ENCODE data around the gene SS18L1.

The SS18L1 gene

GRCh38 chr20:62179162-62179504, 35.6 kb downstream of the SS18L1 start:
- peaks cover 9% of the 10 kb centered on the region for H3K4me1 Mint-ChIP-seq
- peaks cover 13% of the 10 kb centered on the region for H3K36me3 Mint-ChIP-seq
- DNase-seq (ENCODE audit: low spot score in 2 of 2) (no peak), ATAC-seq (no peak)
- no peak overlapping the region for H3K27ac Mint-ChIP-seq
- no peak overlapping the region for H3K4me3 Mint-ChIP-seq
- H3K9me3 Mint-ChIP-seq: no peaks in the 10 kb centered on the region

DNA sequence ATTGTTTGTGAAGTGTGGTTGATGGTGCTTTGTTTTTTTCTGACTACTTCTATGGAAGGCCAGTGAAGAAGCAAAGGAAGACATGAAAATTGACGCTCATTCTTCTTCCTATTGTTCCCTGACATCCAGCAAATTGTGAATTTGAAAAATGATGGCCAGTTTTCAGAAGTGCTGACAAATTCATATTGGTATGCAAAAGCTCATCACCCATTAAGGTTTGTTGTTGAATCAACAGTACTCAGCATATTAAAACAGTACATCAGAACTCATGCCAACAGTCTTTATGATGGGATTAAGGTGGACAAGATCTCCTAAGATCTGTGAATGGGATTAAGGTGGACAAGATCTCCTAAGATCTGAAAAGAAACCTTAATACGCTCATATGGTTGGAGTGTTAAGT, 38.2 kb downstream of the SS18L1 start:
- Mint-ChIP-seq H3K9me3 (no peaks in the 10 kb centered on the region), H3K36me3 (peaks cover 9% of the 10 kb centered on the region), H3K4me1 (peaks cover 19% of the 10 kb centered on the region), H3K27ac (peak overlapping the region; percentile 98), H3K4me3 (peak overlapping the region; percentile 86)
- ATAC-seq: no peak
- DNase-seq (ENCODE audit: low spot score in 2 of 2): no peak

GRCh38 chr20:62182469-62183425, 39.2 kb downstream of the SS18L1 start, which contains the start of gene MTG2:
MTG2 (plus strand) TSS chr20:62183028; CDS start chr20:62193421, 10,393 bp downstream.
- peaks cover 25% of the 10 kb centered on the region for H3K4me1 Mint-ChIP-seq
- ATAC-seq: peak; percentile 97
- peak within 1 kb of the TSS; percentile 86 for H3K4me3 Mint-ChIP-seq
- peaks cover 9% of the 10 kb centered on the region for H3K36me3 Mint-ChIP-seq
- peak within 1 kb of the TSS; percentile 98 for H3K27ac Mint-ChIP-seq
- H3K9me3 Mint-ChIP-seq: no peaks in the 10 kb centered on the region
- peak; percentile 83 to 97 for DNase-seq (ENCODE audit: low spot score in 2 of 2)

DNA sequence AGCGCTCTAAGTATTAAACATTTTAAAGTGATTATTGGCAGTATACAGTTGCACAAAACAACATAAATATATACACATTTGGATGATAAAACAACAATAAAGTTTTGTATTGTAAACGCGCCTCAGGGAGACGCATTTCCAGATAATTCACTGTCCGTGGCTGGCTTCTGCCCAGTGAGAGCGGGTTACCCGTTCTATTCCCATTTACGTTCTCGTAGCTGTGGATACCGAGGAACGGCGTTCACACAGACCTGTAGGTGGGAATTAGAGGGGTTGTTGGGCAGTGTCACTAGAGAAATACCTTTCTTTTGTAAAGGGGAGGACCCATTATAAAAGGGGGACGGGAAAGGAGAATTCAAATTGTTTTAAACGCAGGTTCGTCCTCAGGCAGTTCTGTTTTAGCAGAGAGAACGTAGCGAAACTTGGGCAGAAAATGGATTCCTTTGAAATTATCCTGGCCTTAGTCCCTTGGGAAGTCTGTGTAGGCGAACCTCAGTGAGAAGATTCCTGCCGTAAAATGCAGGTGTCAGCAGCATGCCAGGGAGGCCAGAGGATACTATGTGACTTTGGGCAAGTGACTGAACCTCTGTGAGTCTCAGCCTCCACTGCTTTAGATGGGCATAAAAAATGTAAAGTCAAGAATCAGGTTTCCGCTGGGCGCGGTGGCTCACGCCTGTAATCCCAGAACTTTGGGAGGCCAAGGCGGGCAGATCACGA, 40.0 kb downstream of the SS18L1 start:
- peaks cover 9% of the 10 kb centered on the region for H3K36me3 Mint-ChIP-seq
- ATAC-seq: no peak
- peaks cover 28% of the 10 kb centered on the region for H3K4me1 Mint-ChIP-seq

GRCh38 chr20:62186096-62186426, 42.5 kb downstream of the SS18L1 start:
- Mint-ChIP-seq H3K9me3 (no peaks in the 10 kb centered on the region), H3K36me3 (peaks cover 28% of the 10 kb centered on the region), H3K4me3 (no peak overlapping the region), H3K4me1 (peaks cover 32% of the 10 kb centered on the region), H3K27ac (no peak overlapping the region)
- ATAC-seq: no peak
- no peak for DNase-seq (ENCODE audit: low spot score in 2 of 2)

More for the DNA sequence above, 40.0 kb downstream of the SS18L1 start:
- H3K4me3 Mint-ChIP-seq: peak overlapping the region; percentile 86
- no peak for DNase-seq (ENCODE audit: low spot score in 2 of 2)
- no peaks in the 10 kb centered on the region for H3K9me3 Mint-ChIP-seq
- peak overlapping the region; percentile 98 for H3K27ac Mint-ChIP-seq

- Mint-ChIP-seq H3K4me3 (no peak overlapping the region), H3K36me3 (peaks cover 28% of the 10 kb centered on the region), H3K4me1 (peaks cover 32% of the 10 kb centered on the region), H3K27ac (peak overlapping the region; percentile 20), H3K9me3 (no peaks in the 10 kb centered on the region)
- ATAC-seq (no peak), DNase-seq (ENCODE audit: low spot score in 2 of 2) (no peak)
Measured at GRCh38 chr20:62186887-62187866, 43.6 kb downstream of the SS18L1 start.

GRCh38 chr20:62190639-62191411, 47.3 kb downstream of the SS18L1 start:
- DNase-seq (ENCODE audit: low spot score in 2 of 2) (no peak), ATAC-seq (no peak)
- H3K36me3 Mint-ChIP-seq: peaks cover 47% of the 10 kb centered on the region
- H3K4me3 Mint-ChIP-seq: no peak overlapping the region
- no peaks in the 10 kb centered on the region for H3K9me3 Mint-ChIP-seq
- peaks cover 21% of the 10 kb centered on the region for H3K4me1 Mint-ChIP-seq
- H3K27ac Mint-ChIP-seq: peak overlapping the region; percentile 43

GRCh38 chr20:62191781-62192559, 48.4 kb downstream of the SS18L1 start:
- Mint-ChIP-seq H3K27ac (peak overlapping the region; percentile 43), H3K36me3 (peaks cover 59% of the 10 kb centered on the region), H3K9me3 (no peaks in the 10 kb centered on the region), H3K4me1 (peaks cover 17% of the 10 kb centered on the region), H3K4me3 (no peak overlapping the region)
- no peak for DNase-seq (ENCODE audit: low spot score in 2 of 2)
- no peak for ATAC-seq

DNA sequence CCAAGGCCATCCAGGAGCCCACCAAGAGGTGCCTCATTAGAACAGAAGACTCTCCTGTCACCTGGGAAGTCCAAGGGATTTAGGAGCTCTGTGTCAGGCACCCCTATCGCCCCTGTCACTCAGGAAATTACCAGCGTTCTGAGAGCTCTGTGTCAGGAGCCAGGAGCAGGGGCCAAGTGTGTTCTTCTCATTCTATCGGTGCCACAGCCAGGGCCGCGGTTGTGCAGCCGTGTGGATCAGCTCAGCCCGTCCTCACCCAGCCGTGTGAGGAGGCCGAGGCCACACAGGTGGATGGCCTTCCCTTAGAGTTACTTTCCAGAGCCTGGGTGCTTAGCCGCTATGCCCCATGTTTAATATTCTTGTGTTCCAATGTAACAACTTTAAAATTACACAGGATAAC, 49.1 kb downstream of the SS18L1 start:
- no peaks in the 10 kb centered on the region for H3K9me3 Mint-ChIP-seq
- H3K4me3 Mint-ChIP-seq: no peak overlapping the region

DNA sequence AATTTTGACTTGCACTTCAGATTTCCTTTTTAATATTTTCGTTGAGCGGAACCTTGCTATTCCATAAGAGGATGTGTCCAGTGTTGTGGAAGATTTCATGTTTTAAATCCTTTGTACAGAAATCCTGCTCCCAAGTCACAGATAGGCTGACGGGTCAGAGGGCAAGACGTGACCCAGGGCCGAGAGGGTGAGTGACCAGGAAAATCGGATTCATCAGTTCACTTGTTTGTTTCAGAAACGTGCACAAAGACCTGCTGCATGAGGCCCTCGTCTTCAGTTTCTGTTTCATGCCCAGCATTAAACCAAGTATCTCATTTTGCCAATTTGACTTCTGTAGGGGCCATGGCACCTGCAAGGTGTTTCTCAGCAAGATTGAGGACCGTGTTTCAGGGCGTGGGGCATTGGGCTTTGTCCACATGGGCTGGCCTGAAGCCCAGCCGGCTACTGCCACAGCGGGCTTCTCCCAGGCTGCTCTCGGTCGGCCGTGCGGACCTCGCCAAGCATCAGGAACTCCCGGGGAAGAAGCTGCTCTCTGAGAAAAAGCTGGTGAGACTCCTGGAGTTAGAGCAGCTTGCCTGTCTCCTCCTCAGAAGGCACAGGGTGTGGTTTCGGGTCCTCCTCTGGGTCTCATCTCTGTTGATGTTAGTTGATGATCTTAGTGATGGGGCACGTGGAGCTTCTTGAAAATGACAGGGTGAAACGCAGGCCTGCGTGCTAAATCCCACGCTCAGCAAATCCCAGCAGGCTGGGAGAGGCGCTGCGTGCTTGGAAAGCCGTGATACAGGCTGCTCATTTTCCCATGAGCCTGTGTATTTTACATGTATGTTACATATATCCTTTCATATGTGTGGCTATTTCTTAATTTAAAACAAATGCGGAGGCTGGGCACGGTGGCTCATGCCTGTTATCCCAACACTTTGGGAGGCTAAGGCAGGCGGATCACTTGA, 49.8 kb downstream of the SS18L1 start:
- DNase-seq (ENCODE audit: low spot score in 2 of 2): no peak
- Mint-ChIP-seq H3K27ac (no peak overlapping the region), H3K4me1 (peaks cover 10% of the 10 kb centered on the region), H3K4me3 (no peak overlapping the region), H3K36me3 (peaks cover 73% of the 10 kb centered on the region), H3K9me3 (no peaks in the 10 kb centered on the region)
- no peak for ATAC-seq

More for the DNA sequence above, 49.1 kb downstream of the SS18L1 start:
- Mint-ChIP-seq H3K4me1 (peaks cover 13% of the 10 kb centered on the region), H3K27ac (no peak overlapping the region), H3K36me3 (peaks cover 65% of the 10 kb centered on the region)
- DNase-seq (ENCODE audit: low spot score in 2 of 2) (no peak), ATAC-seq (no peak)

GRCh38 chr20:62195075-62195405, 51.5 kb downstream of the SS18L1 start:
- H3K4me1 Mint-ChIP-seq: peaks cover 8% of the 10 kb centered on the region
- no peak for ATAC-seq
- no peak overlapping the region for H3K27ac Mint-ChIP-seq

GRCh38 chr20:62195736-62196135, 52.2 kb downstream of the SS18L1 start:
- no peak for DNase-seq (ENCODE audit: low spot score in 2 of 2)
- no peak for ATAC-seq
- H3K27ac Mint-ChIP-seq: peak overlapping the region; percentile 33
- no peak overlapping the region for H3K4me3 Mint-ChIP-seq
- peaks cover 77% of the 10 kb centered on the region for H3K36me3 Mint-ChIP-seq
- no peaks in the 10 kb centered on the region for H3K9me3 Mint-ChIP-seq
- peaks cover 5% of the 10 kb centered on the region for H3K4me1 Mint-ChIP-seq

More at GRCh38 chr20:62195075-62195405, 51.5 kb downstream of the SS18L1 start:
- Mint-ChIP-seq H3K4me3 (no peak overlapping the region), H3K9me3 (no peaks in the 10 kb centered on the region), H3K36me3 (peaks cover 74% of the 10 kb centered on the region)
- DNase-seq (ENCODE audit: low spot score in 2 of 2): no peak

DNA sequence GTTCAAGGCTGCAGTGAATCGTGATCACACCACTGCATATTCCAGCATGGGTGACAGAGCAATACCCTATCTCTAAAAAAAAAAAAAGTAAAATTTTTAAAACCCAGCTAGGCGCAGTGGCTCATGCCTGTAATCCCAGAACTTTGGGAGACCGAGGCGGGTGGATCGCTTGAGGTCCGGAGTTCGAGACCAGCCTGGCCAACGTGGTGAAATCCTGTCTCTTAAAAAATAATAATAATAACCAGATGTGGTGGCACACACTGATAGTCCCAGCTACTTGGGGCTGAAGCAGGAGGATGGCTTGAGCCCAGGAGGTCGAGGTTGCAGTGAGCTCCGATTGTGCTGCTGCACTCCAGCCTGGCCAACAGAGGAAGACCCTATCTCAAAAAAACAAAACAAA, 52.7 kb downstream of the SS18L1 start:
- peaks cover 83% of the 10 kb centered on the region for H3K36me3 Mint-ChIP-seq
- no peaks in the 10 kb centered on the region for H3K9me3 Mint-ChIP-seq
- no peak overlapping the region for H3K4me3 Mint-ChIP-seq
- DNase-seq (ENCODE audit: low spot score in 2 of 2) (no peak), ATAC-seq (no peak)
- H3K4me1 Mint-ChIP-seq: peaks cover 5% of the 10 kb centered on the region
- no peak overlapping the region for H3K27ac Mint-ChIP-seq
